Astrocyte of the cerebellum (primary cell): ENCODE results near the gene MAP4K5.

Experiments used
- DNase-seq: peaks from one replicate; pipeline ENCODE4 v3.0.0-alpha.2; 2011; ENCODE audit warnings: low read depth
- H3K4me3 ChIP-seq: 2 replicates; pipeline ENCODE4 v1.5.1; 2011; ENCODE audit warnings: mild to moderate bottlenecking, low read depth, low read length, moderate library complexity
- CTCF ChIP-seq: IDR thresholded peaks from 2 replicates; pipeline ENCODE4 v1.5.1; 2012; ENCODE audit warnings: low read length, low read depth, moderate library complexity, mild to moderate bottlenecking; ENCODE audit errors: missing control alignments
- in situ Hi-C: cut with HindIII; loops from 2 replicates; pipeline ENCODE4 v1.10.0; 2017; ENCODE audit warnings: low sequenced_read_pairs

Gene MAP4K5

GRCh38 chr14:50395448-50395847 lies 136.9 kb downstream of the MAP4K5 start:
- H3K4me3 ChIP-seq = no peak overlapping the region
- in situ Hi-C loops = no loop called here
- TF ChIP-seq CTCF = no peak
- DNase-seq = no peak

DNA sequence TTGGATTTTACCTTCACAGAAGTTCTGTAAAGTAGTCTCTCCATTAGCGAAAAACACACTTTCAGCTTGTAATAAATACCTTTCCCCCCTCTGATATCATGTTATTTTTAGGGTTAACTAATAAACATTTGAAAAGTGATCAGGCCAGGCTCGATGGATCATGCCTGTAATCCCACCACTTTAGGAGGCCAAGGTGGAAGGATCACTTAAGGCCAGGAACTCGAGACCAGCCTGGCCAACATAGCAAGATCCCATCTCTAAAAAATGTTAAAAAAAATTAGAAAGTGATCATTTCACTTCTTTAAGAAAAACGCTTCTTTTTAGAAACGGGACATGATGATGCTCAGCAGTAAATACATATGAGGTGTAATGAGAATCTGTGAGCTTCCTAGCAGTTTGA lies 137.7 kb downstream of the MAP4K5 start:
- no peak for TF ChIP-seq CTCF
- in situ Hi-C loops = no loop called here
- DNase-seq = no peak
- H3K4me3 ChIP-seq = no peak overlapping the region

- TF ChIP-seq CTCF = no peak
These were observed 142.5 kb downstream of the MAP4K5 start for GRCh38 chr14:50389668-50390441.

DNA sequence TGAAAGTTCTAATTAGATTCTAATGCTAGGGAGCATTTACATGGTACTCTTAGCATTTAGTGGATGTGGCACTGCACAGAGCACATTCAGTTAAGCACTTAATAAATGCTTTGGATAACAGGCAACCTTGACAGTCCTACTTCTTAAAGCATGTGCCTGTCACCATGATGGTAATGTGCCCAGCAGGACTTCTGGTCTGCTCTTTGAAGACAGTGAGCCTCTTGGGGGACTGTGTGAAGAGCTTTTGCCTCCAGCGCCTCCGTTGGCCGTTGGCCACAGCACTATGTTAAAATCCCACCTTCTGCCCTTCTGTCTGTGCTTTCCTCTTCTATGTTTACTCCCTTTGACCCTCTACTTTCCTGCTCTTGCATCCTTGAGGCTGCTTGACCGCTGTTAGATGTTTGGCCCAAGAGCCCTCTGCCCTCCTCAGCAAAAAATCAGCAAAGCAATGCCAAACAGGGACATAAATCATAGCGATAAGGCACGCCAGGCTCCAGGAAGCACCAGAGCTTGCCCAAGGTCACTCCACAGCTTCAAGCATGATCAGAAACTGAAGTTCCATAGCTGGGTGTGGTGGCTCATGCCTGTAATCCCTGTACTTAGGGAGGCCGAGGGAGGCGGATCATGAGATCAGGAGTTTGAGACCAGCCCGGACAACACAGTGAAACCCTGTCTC lies 144.0 kb downstream of the MAP4K5 start:
- DNase-seq = no peak
- TF ChIP-seq CTCF = no peak
- H3K4me3 ChIP-seq = no peak overlapping the region
- in situ Hi-C loops = no loop called here

More at GRCh38 chr14:50389668-50390441, 142.5 kb downstream of the MAP4K5 start:
- DNase-seq = no peak
- in situ Hi-C loops = no loop called here
- no peak overlapping the region for H3K4me3 ChIP-seq

DNA sequence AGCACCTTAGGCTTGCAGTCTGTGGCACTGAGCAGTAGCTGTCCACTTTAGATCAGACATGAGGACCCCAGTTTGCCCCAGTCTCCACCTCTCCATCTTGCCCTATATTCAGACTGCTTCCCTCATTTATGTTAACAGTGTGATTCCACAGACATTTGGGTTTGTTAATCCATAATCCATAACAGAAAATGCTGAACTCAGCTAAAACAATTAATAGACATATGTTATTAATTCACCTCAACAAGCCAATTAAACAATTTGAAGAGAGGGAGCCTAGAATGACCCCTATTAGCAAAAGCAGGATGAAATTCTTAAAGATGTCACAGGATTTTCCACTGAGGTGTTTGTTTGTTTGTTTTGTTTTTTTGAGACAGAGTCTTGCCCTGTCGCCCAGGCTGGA lies 144.8 kb downstream of the MAP4K5 start:
- no peak overlapping the region for H3K4me3 ChIP-seq
- no peak for TF ChIP-seq CTCF
- DNase-seq = no peak
- in situ Hi-C loops = no loop called here

DNA sequence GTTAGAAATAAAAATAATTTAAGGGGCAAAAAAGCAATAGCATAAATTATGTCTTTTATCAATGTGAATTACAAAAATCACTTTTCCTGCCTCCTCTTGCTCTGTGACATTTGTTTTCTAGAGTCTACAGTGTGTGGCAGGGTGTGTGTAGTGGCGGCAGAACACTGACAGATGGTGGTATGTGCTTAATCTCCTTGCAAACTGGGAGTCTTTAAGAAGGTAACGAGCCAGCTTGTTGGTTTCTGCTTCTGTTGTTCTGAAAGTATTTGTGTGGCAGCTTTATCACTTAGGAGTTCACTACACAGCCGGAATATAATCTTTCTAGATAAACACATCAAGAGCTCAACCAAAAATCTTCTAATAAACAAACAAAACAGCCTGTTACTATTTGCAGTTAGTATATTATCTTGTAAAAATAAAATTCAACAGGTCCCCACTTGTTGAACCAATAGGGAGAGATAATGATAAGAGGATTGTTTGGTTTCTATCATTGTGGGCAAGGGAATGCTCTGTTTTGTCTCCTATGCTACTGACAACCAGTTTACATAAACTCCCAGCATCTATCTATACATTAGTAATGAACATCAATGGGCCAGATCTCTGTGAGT lies 148.6 kb downstream of the MAP4K5 start:
- DNase-seq = no peak
- TF ChIP-seq CTCF = no peak
- no peak overlapping the region for H3K4me3 ChIP-seq
- in situ Hi-C loops = no loop called here
